Uterus (tissue), 2 donors: Measurements from ENCODE around the gene CLSTN2.

Source experiments
- POLR2A ChIP-seq, 2 donors: fragments of 450-650 bp; IDR thresholded peaks; one replicate each; pipeline ENCODE4 v1.6.1; 2016; ENCODE audit warnings: antibody characterized with exemption in 2 of 2, mild to moderate bottlenecking in 1 of 2, moderate library complexity in 1 of 2
- TF ChIP-seq, protein P1 (sequence below), 4 experiments: fragments of 200-600 bp in 2 of 4; fragments of 450-650 bp in 2 of 4; sonication (generic) in 2 of 4; IDR thresholded peaks; one replicate each; pipeline ENCODE4 v1.5.1; 2016 to 2019; ENCODE audit warnings: antibody characterized with exemption in 4 of 4, mild to moderate bottlenecking in 2 of 4, moderate library complexity in 1 of 4

DNA sequence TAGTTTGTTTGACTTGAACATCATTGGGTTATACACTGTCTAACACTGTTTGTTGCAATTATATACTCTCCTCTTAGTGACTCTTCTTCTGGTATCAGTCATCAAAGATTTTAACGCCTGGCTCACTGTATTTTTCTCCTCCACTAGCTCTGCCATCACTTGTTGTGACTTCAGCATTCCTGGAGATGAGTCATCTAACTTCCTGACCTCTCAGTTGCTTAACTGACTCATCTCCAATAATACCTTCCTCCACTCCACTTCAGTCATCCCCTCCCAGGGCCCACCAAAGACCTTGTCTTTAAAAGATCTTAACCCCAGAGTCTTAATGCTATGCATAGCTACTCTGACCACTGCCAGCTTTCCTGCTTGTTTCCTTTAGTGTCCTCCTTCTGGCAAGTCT is 28.6 kb upstream of the CLSTN2 start:
- TF ChIP-seq POLR2A (IDR thresholded peaks at IDR 0.05): no peak
- TF ChIP-seq, protein P1, sequence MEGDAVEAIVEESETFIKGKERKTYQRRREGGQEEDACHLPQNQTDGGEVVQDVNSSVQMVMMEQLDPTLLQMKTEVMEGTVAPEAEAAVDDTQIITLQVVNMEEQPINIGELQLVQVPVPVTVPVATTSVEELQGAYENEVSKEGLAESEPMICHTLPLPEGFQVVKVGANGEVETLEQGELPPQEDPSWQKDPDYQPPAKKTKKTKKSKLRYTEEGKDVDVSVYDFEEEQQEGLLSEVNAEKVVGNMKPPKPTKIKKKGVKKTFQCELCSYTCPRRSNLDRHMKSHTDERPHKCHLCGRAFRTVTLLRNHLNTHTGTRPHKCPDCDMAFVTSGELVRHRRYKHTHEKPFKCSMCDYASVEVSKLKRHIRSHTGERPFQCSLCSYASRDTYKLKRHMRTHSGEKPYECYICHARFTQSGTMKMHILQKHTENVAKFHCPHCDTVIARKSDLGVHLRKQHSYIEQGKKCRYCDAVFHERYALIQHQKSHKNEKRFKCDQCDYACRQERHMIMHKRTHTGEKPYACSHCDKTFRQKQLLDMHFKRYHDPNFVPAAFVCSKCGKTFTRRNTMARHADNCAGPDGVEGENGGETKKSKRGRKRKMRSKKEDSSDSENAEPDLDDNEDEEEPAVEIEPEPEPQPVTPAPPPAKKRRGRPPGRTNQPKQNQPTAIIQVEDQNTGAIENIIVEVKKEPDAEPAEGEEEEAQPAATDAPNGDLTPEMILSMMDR (IDR thresholded peaks at IDR 0.05): no peak
